K562 (cell line): ENCODE results near the gene RBM25. TPM values are rescaled to one million over a fixed set of nuclear protein-coding genes. Genes with fewer than 3 reads are reported as not detected.

Source experiments
- ATF1 ChIP-seq, 2 experiments: fragments of 450-650 bp in 1 of 2; IDR thresholded peaks; 2 replicates each; pipeline ENCODE4 v1.6.1; 2016; ENCODE audit warnings: missing compliant biosample characterization in 1 of 2, missing genetic modification characterization in 1 of 2
- CHD4 ChIP-seq: fragments of 200-600 bp; sonication (generic); IDR thresholded peaks from 3 replicates; pipeline ENCODE4 v1.6.1; 2012; ENCODE audit warnings: low read depth, mild to moderate bottlenecking, mixed read lengths, low read length, inconsistent platforms; ENCODE audit not compliant: insufficient read depth, insufficient replicate concordance, poor library complexity, severe bottlenecking
- CREB1 ChIP-seq, 2 experiments: sonication (generic) in 1 of 2; formaldehyde crosslinking in 1 of 2; IDR thresholded peaks; 2 replicates each; pipeline versions ENCODE4 v1.6.1 to v1.8.0; 2012 to 2022; ENCODE audit warnings: inconsistent platforms in 1 of 2, mild to moderate bottlenecking in 1 of 2, missing genetic modification reagents in 1 of 2, moderate library complexity in 1 of 2
- FOSL1 ChIP-seq: fragments of 200-800 bp; sonication (Bioruptor generic); conservative IDR thresholded peaks from 2 replicates; pipeline ENCODE4 v1.6.1; 2016; ENCODE audit warnings: missing genetic modification characterization, missing compliant biosample characterization
- FOXK1 ChIP-seq: sonication (generic); formaldehyde crosslinking; IDR thresholded peaks from 2 replicates; pipeline ENCODE4 v1.8.0; 2022; ENCODE audit warnings: missing genetic modification reagents, mild to moderate bottlenecking, borderline replicate concordance
- GABPB1 ChIP-seq: sonication (generic); formaldehyde crosslinking; IDR thresholded peaks from 2 replicates; pipeline ENCODE4 v1.8.0; 2022; ENCODE audit warnings: mild to moderate bottlenecking, missing genetic modification reagents
- HDAC8 ChIP-seq: fragments of 450-650 bp; IDR thresholded peaks from 2 replicates; pipeline ENCODE4 v1.6.1; 2016; ENCODE audit warnings: mild to moderate bottlenecking, missing genetic modification characterization, moderate library complexity, missing compliant biosample characterization
- HNRNPLL ChIP-seq: fragments of 200-400 bp; formaldehyde crosslinking; IDR thresholded peaks from 2 replicates; pipeline ENCODE4 v1.6.1; 2017; ENCODE audit warnings: low read length, low read depth, mild to moderate bottlenecking; ENCODE audit not compliant: poor library complexity, severe bottlenecking
- JUN ChIP-seq, 2 experiments: sonication (generic) in 1 of 2; formaldehyde crosslinking in 1 of 2; IDR thresholded peaks; 2 replicates each; pipeline versions ENCODE4 v1.6.1 to v1.8.0; 2012 to 2022; ENCODE audit warnings: borderline replicate concordance in 2 of 2, mild to moderate bottlenecking in 2 of 2, improper control_type of control experiment in 1 of 2, low read depth in 1 of 2, low read length in 1 of 2, missing genetic modification reagents in 1 of 2
- NRF1 ChIP-seq, 2 experiments: fragments of 450-650 bp; IDR thresholded peaks in 1 of 2; conservative IDR thresholded peaks in 1 of 2; 2 replicates each; pipeline ENCODE4 v1.6.1; 2014; ENCODE audit warnings: mild to moderate bottlenecking in 2 of 2
- PCBP1 ChIP-seq: fragments of 200-400 bp; formaldehyde crosslinking; IDR thresholded peaks from 2 replicates; pipeline ENCODE4 v1.6.1; 2018; ENCODE audit warnings: mild to moderate bottlenecking, low read depth, low read length; ENCODE audit not compliant: poor library complexity, severe bottlenecking
- SAP30 ChIP-seq: fragments of 200-600 bp; sonication (generic); IDR thresholded peaks from 2 replicates; pipeline ENCODE4 v1.6.1; 2012; ENCODE audit warnings: borderline replicate concordance, low read depth, mild to moderate bottlenecking, moderate library complexity, low read length, control low read depth, inconsistent platforms; ENCODE audit not compliant: insufficient read depth, poor library complexity, severe bottlenecking
- SETDB1 ChIP-seq: IDR thresholded peaks from one replicate; pipeline ENCODE4 v1.6.1; 2012; ENCODE audit warnings: low read length, control low read depth, inconsistent platforms
- TAF1 ChIP-seq: IDR thresholded peaks from 2 replicates; pipeline ENCODE4 v1.6.1; 2011; ENCODE audit warnings: mild to moderate bottlenecking, low read length, moderate library complexity; ENCODE audit not compliant: insufficient read depth, control insufficient read depth, severe bottlenecking; ENCODE audit errors: extremely low read depth
- XRCC5 ChIP-seq: fragments of 200-400 bp; formaldehyde crosslinking; IDR thresholded peaks from 2 replicates; pipeline ENCODE4 v1.6.1; 2017; ENCODE audit warnings: low read depth, mild to moderate bottlenecking, low read length
- ZNF217 ChIP-seq: sonication (generic); formaldehyde crosslinking; IDR thresholded peaks from 2 replicates; pipeline ENCODE4 v1.8.0; 2022; ENCODE audit warnings: mild to moderate bottlenecking, missing genetic modification reagents
- ZNF384 ChIP-seq: IDR thresholded peaks from 2 replicates; pipeline ENCODE4 v1.6.1; 2012; ENCODE audit warnings: low read depth, low read length, improper control_type of control experiment
- ZNF408 ChIP-seq: fragments of 250-450 bp; sonication (Bioruptor Pico); IDR thresholded peaks from 2 replicates; pipeline ENCODE4 v1.4.0; 2020; ENCODE audit warnings: low read depth, mild to moderate bottlenecking, moderate library complexity
- polyA plus RNA-seq, 8 experiments: library from polyadenylated mRNA; depleted of rRNA in 4 of 8; stranded (reverse) in 5 of 8; unstranded in 3 of 8; fragments of >200 nt; fragmentation: Nextera tagmentation in 2 of 8; fragmentation: Illumina TruSeq in 1 of 8; extraction: Ambion mirVana in 2 of 8; extraction: Trizol in 1 of 8; gene quantifications; 2 replicates each; pipeline versions ENCODE4 v1.2.1 to v1.2.3, GENCODE V29; 2011 to 2014; ENCODE audit warnings: inconsistent platforms in 1 of 8, missing spikeins in 1 of 8
- total RNA-seq, 7 experiments: library from RNA; depleted of rRNA in 6 of 7; stranded (reverse); fragments of >200 nt in 6 of 7; fragmentation: Illumina TruSeq in 2 of 7; extraction: Trizol in 2 of 7; gene quantifications; 2 replicates each; pipeline versions ENCODE4 v1.2.1 to v1.2.3, GENCODE V29; 2011 to 2021; ENCODE audit warnings: low replicate concordance in 1 of 7
- TF ChIP-seq, protein P1 (sequence below): fragments of 450-650 bp; conservative IDR thresholded peaks from 2 replicates; pipeline ENCODE4 v1.6.1; 2016; ENCODE audit warnings: missing genetic modification characterization, low read depth, mild to moderate bottlenecking, missing compliant biosample characterization, moderate library complexity
- TF ChIP-seq, protein P2 (sequence below): fragments of 250-450 bp; sonication (Bioruptor Pico); IDR thresholded peaks from 2 replicates; pipeline ENCODE4 v1.5.0; 2020; ENCODE audit warnings: mild to moderate bottlenecking, borderline replicate concordance
- TF ChIP-seq, protein P3 (sequence below): fragments of 250-450 bp; sonication (Bioruptor Pico); IDR thresholded peaks from 2 replicates; pipeline ENCODE4 v1.4.0; 2020

RBM25 gene
- total and polyA plus RNA-seq, 9 of the 15 experiments (the other 6 are each of a cell fraction or from before 2014, with no cell fraction given): 28.6 to 80.1 (median 48.1) TPM

DNA sequence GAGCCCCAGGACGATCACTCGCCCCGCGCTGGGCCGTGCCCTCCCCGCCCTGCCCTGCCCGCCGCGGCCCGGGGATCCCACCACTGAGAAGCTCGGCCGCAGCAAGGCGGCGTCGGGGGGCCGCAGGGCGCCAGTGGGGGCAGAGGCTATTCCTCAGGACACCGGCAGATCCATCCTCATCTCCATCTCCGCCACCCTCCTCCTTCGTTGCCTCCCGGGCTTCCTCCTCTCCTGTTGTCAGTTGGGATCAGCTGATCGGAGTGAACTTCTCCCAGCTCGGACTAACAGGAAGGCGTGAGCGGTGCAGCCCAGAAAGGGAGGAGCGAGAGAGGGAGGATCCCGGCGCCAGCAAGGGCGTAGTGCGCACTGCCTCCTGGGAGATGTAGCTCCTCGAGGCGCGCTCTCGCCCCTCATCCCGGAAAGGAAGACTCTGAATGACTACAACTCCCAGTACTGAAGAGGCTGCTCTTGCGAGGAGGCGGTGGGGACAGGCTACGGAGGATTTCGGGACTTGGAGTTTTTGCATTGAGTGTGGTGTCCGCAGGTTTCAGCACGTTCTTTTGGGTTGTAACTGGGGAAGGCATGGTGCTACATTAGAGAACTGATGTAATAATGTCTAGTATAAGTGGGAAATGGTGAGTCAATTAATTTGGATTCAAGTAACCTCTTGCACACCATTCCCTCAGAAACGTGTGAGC is 31.3 kb upstream of the RBM25 start, which contains the start of gene ZFYVE1 (continued):
- TF ChIP-seq FOSL1 (tag): peak; percentile 25; the same call in 1 of the 2 replicates
- peak; percentile 70; the same call in 1 of the 2 replicates for TF ChIP-seq JUN (IDR thresholded peaks at IDR 0.05; ENCODE audit: borderline replicate concordance, low read depth, low read length)
- no peak for TF ChIP-seq JUN (CRISPR knock-in tag; IDR thresholded peaks at IDR 0.05; ENCODE audit: borderline replicate concordance)
- peak; percentile 91 for TF ChIP-seq SAP30
- TF ChIP-seq, protein P1, sequence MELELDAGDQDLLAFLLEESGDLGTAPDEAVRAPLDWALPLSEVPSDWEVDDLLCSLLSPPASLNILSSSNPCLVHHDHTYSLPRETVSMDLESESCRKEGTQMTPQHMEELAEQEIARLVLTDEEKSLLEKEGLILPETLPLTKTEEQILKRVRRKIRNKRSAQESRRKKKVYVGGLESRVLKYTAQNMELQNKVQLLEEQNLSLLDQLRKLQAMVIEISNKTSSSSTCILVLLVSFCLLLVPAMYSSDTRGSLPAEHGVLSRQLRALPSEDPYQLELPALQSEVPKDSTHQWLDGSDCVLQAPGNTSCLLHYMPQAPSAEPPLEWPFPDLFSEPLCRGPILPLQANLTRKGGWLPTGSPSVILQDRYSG: peak; percentile 79
- TF ChIP-seq TAF1: peak; percentile 39
- TF ChIP-seq PCBP1: no peak
- no peak for TF ChIP-seq FOXK1 (CRISPR knock-in tag)
- peak; percentile 90 for TF ChIP-seq CREB1 (IDR thresholded peaks at IDR 0.05)
- TF ChIP-seq CREB1 (CRISPR knock-in tag; IDR thresholded peaks at IDR 0.05): peak; percentile 42
- TF ChIP-seq, protein P2, sequence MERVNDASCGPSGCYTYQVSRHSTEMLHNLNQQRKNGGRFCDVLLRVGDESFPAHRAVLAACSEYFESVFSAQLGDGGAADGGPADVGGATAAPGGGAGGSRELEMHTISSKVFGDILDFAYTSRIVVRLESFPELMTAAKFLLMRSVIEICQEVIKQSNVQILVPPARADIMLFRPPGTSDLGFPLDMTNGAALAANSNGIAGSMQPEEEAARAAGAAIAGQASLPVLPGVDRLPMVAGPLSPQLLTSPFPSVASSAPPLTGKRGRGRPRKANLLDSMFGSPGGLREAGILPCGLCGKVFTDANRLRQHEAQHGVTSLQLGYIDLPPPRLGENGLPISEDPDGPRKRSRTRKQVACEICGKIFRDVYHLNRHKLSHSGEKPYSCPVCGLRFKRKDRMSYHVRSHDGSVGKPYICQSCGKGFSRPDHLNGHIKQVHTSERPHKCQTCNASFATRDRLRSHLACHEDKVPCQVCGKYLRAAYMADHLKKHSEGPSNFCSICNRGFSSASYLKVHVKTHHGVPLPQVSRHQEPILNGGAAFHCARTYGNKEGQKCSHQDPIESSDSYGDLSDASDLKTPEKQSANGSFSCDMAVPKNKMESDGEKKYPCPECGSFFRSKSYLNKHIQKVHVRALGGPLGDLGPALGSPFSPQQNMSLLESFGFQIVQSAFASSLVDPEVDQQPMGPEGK (CRISPR knock-in tag): no peak
- 0 out of 2 replicates have a peak, but pooled peaks have one; percentile 63 for TF ChIP-seq XRCC5
- no peak for TF ChIP-seq ZNF408 (CRISPR knock-in tag)
- no peak for TF ChIP-seq HDAC8 (tag)
- no peak for TF ChIP-seq ATF1 (CRISPR knock-in tag; IDR thresholded peaks at IDR 0.05)
- TF ChIP-seq ATF1 (tag; IDR thresholded peaks at IDR 0.05): peak; percentile 95
- peak; percentile 66 for TF ChIP-seq GABPB1 (CRISPR knock-in tag)
- TF ChIP-seq CHD4: no peak
- TF ChIP-seq NRF1 (conservative IDR thresholded peaks at IDR 0.05 in 1 of 2, IDR thresholded peaks at IDR 0.05 in 1 of 2): peak; percentile 81 to 85
- TF ChIP-seq, protein P3, sequence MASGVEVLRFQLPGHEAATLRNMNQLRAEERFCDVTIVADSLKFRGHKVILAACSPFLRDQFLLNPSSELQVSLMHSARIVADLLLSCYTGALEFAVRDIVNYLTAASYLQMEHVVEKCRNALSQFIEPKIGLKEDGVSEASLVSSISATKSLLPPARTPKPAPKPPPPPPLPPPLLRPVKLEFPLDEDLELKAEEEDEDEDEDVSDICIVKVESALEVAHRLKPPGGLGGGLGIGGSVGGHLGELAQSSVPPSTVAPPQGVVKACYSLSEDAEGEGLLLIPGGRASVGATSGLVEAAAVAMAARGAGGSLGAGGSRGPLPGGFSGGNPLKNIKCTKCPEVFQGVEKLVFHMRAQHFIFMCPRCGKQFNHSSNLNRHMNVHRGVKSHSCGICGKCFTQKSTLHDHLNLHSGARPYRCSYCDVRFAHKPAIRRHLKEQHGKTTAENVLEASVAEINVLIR: peak; percentile 81
- no peak for TF ChIP-seq SETDB1
- no peak for TF ChIP-seq HNRNPLL
- no peak for TF ChIP-seq ZNF217
- no peak for TF ChIP-seq ZNF384
